ENCODE data around the gene MAT2A.
"Not testable (repeated sequence)": the region's sequence is repeated elsewhere in the genome, so short reads cannot be mapped to it uniquely, and the experiment has no call there.

Gene MAT2A

GRCh38 chr2:85578243-85579180 lies 39.5 kb downstream of the MAT2A start:
- DNase-seq (ENCODE audit: low read depth in 1 of 2, low spot score in 1 of 2) = no peak

- DNase-seq (ENCODE audit: low read depth in 1 of 2, low spot score in 1 of 2) = no peak
Measured at GRCh38 chr2:85579266-85579935, 40.4 kb downstream of the MAT2A start.

- no peak for DNase-seq (ENCODE audit: low read depth in 1 of 2, low spot score in 1 of 2)
Measured at GRCh38 chr2:85580206-85580605, 41.2 kb downstream of the MAT2A start.

- no peak for DNase-seq (ENCODE audit: low read depth in 1 of 2, low spot score in 1 of 2)
Measured at GRCh38 chr2:85582492-85582891, 43.5 kb downstream of the MAT2A start.

GRCh38 chr2:85583667-85584353 lies 44.8 kb downstream of the MAT2A start:
- DNase-seq (ENCODE audit: low read depth in 1 of 2, low spot score in 1 of 2) = no peak

GRCh38 chr2:85584354-85584856 lies 45.4 kb downstream of the MAT2A start, which contains the start of gene VAMP5:
Gene VAMP5, plus strand, starts transcription at chr2:85584431. Its CDS starts 60 bp downstream, at chr2:85584491.
- DNase-seq (ENCODE audit: low read depth in 1 of 2, low spot score in 1 of 2) = no peak

- no peak for DNase-seq (ENCODE audit: low read depth in 1 of 2, low spot score in 1 of 2)
Measured at GRCh38 chr2:85584857-85585780, 46.2 kb downstream of the MAT2A start.

GRCh38 chr2:85585781-85586105 lies 46.8 kb downstream of the MAT2A start:
- DNase-seq (ENCODE audit: low read depth in 1 of 2, low spot score in 1 of 2) = no peak

GRCh38 chr2:85588236-85588635 lies 49.3 kb downstream of the MAT2A start:
- no peak for DNase-seq (ENCODE audit: low read depth in 1 of 2, low spot score in 1 of 2)

GRCh38 chr2:85588645-85589044 lies 49.7 kb downstream of the MAT2A start:
- DNase-seq (ENCODE audit: low read depth in 1 of 2, low spot score in 1 of 2) = no peak

- no peak for DNase-seq (ENCODE audit: low read depth in 1 of 2, low spot score in 1 of 2)
Measured at GRCh38 chr2:85589181-85589580, 50.2 kb downstream of the MAT2A start.

- no peak for DNase-seq (ENCODE audit: low read depth in 1 of 2, low spot score in 1 of 2)
Measured at GRCh38 chr2:85589982-85590791, 51.2 kb downstream of the MAT2A start.

GRCh38 chr2:85590950-85591349 lies 52.0 kb downstream of the MAT2A start:
- DNase-seq (ENCODE audit: low read depth in 1 of 2, low spot score in 1 of 2) = no peak

GRCh38 chr2:85591563-85591962 lies 52.6 kb downstream of the MAT2A start:
- DNase-seq (ENCODE audit: low read depth in 1 of 2, low spot score in 1 of 2) = no peak

GRCh38 chr2:85592299-85592698 lies 53.3 kb downstream of the MAT2A start:
- DNase-seq (ENCODE audit: low read depth in 1 of 2, low spot score in 1 of 2) = not testable (repeated sequence)

- DNase-seq (ENCODE audit: low read depth in 1 of 2, low spot score in 1 of 2) = no peak
Measured at GRCh38 chr2:85593023-85593422, 54.1 kb downstream of the MAT2A start.

Data from activated CD4-positive, alpha-beta T cell treated with anti-CD3 and anti-CD28 coated beads, Interleukin-2, amount 50 U/mL, for 24 hours (primary cell).